ENCODE measurements around the gene RANBP3L.
A peak's percentile ranks its signal among the peaks of the same experiment; 100 is the strongest.

The RANBP3L gene

GRCh38 chr5:36242534-36243485 is 58.9 kb downstream of the RANBP3L start:
- no peak for ATAC-seq (ENCODE audit: low read depth)
- peak overlapping the region; percentile 89 for H3K27ac Mint-ChIP-seq
- H3K36me3 Mint-ChIP-seq: no peaks in the 10 kb centered on the region
- no peaks in the 10 kb centered on the region for H3K9me3 Mint-ChIP-seq
- no peak for DNase-seq (ENCODE audit: low spot score in 2 of 2)
- H3K4me3 Mint-ChIP-seq: peak overlapping the region; percentile 82
- H3K27me3 Mint-ChIP-seq: no peaks in the 10 kb centered on the region
- H3K4me1 Mint-ChIP-seq: peaks cover 27% of the 10 kb centered on the region

- Mint-ChIP-seq H3K4me1 (peaks cover 28% of the 10 kb centered on the region), H3K27ac (peak within 1 kb of the TSS; percentile 89), H3K4me3 (peak within 1 kb of the TSS; percentile 90), H3K27me3 (no peaks in the 10 kb centered on the region), H3K36me3 (no peaks in the 10 kb centered on the region), H3K9me3 (no peaks in the 10 kb centered on the region)
- peak; percentile 79 for ATAC-seq (ENCODE audit: low read depth)
- peak; percentile 86 to 91 for DNase-seq (ENCODE audit: low spot score in 2 of 2)
Observed at GRCh38 chr5:36241631-36242533, 59.8 kb downstream of the RANBP3L start, which contains the start of gene NADK2. Gene NADK2 (minus strand): TSS chr5:36241925. CDS start chr5:36241798, 127 bp downstream.

- Mint-ChIP-seq H3K4me1 (peaks cover 33% of the 10 kb centered on the region), H3K9me3 (peaks cover 1% of the 10 kb centered on the region), H3K27me3 (no peaks in the 10 kb centered on the region), H3K36me3 (no peaks in the 10 kb centered on the region), H3K27ac (peak overlapping the region; percentile 89), H3K4me3 (peak overlapping the region; percentile 90)
- DNase-seq (ENCODE audit: low spot score in 2 of 2): peak in 1 of 2 donors; percentile 30
- ATAC-seq (ENCODE audit: low read depth): no peak
Observed at GRCh38 chr5:36240779-36241630, 60.7 kb downstream of the RANBP3L start.

- DNase-seq (ENCODE audit: low spot score in 2 of 2) (no peak), ATAC-seq (ENCODE audit: low read depth) (no peak)
- H3K27ac Mint-ChIP-seq: peak overlapping the region; percentile 89
- H3K27me3 Mint-ChIP-seq: no peaks in the 10 kb centered on the region
- H3K36me3 Mint-ChIP-seq: no peaks in the 10 kb centered on the region
- peaks cover 36% of the 10 kb centered on the region for H3K4me1 Mint-ChIP-seq
- H3K9me3 Mint-ChIP-seq: peaks cover 1% of the 10 kb centered on the region
- H3K4me3 Mint-ChIP-seq: peak overlapping the region; percentile 1
Observed at GRCh38 chr5:36239370-36240293, 62.1 kb downstream of the RANBP3L start.

- H3K27me3 Mint-ChIP-seq: no peaks in the 10 kb centered on the region
- no peak for ATAC-seq (ENCODE audit: low read depth)
- H3K36me3 Mint-ChIP-seq: no peaks in the 10 kb centered on the region
- H3K27ac Mint-ChIP-seq: peak overlapping the region; percentile 89
- peaks cover 33% of the 10 kb centered on the region for H3K4me1 Mint-ChIP-seq
- peaks cover 1% of the 10 kb centered on the region for H3K9me3 Mint-ChIP-seq
- no peak overlapping the region for H3K4me3 Mint-ChIP-seq
- no peak for DNase-seq (ENCODE audit: low spot score in 2 of 2)
Observed at GRCh38 chr5:36238502-36239295, 63.0 kb downstream of the RANBP3L start.

- H3K4me3 Mint-ChIP-seq: no peak overlapping the region
- H3K27ac Mint-ChIP-seq: no peak overlapping the region
- DNase-seq (ENCODE audit: low spot score in 2 of 2) (no peak), ATAC-seq (ENCODE audit: low read depth) (no peak)
- no peaks in the 10 kb centered on the region for H3K36me3 Mint-ChIP-seq
- H3K9me3 Mint-ChIP-seq: peaks cover 1% of the 10 kb centered on the region
- H3K27me3 Mint-ChIP-seq: no peaks in the 10 kb centered on the region
- peaks cover 27% of the 10 kb centered on the region for H3K4me1 Mint-ChIP-seq
Observed at GRCh38 chr5:36237751-36238150, 64.0 kb downstream of the RANBP3L start.

- Mint-ChIP-seq H3K27me3 (no peaks in the 10 kb centered on the region), H3K36me3 (no peaks in the 10 kb centered on the region), H3K4me1 (peaks cover 28% of the 10 kb centered on the region), H3K4me3 (peak overlapping the region; percentile 46), H3K27ac (peak overlapping the region; percentile 14), H3K9me3 (peaks cover 1% of the 10 kb centered on the region)
- ATAC-seq (ENCODE audit: low read depth): no peak
- DNase-seq (ENCODE audit: low spot score in 2 of 2): no peak
Observed at GRCh38 chr5:36236801-36237200, 64.9 kb downstream of the RANBP3L start.

- H3K27ac Mint-ChIP-seq: no peak overlapping the region
- ATAC-seq (ENCODE audit: low read depth) (no peak), DNase-seq (ENCODE audit: low spot score in 2 of 2) (no peak)
- H3K36me3 Mint-ChIP-seq: no peaks in the 10 kb centered on the region
- peaks cover 18% of the 10 kb centered on the region for H3K4me1 Mint-ChIP-seq
- H3K4me3 Mint-ChIP-seq: no peak overlapping the region
- no peaks in the 10 kb centered on the region for H3K27me3 Mint-ChIP-seq
- H3K9me3 Mint-ChIP-seq: peaks cover 1% of the 10 kb centered on the region
Observed at GRCh38 chr5:36232533-36232932, 69.2 kb downstream of the RANBP3L start.

- no peak for DNase-seq (ENCODE audit: low spot score in 2 of 2)
- no peak overlapping the region for H3K4me3 Mint-ChIP-seq
- H3K4me1 Mint-ChIP-seq: peaks cover 10% of the 10 kb centered on the region
- peak overlapping the region; percentile 64 for H3K27ac Mint-ChIP-seq
- no peaks in the 10 kb centered on the region for H3K9me3 Mint-ChIP-seq
- peaks cover 5% of the 10 kb centered on the region for H3K36me3 Mint-ChIP-seq
- ATAC-seq (ENCODE audit: low read depth): no peak
- H3K27me3 Mint-ChIP-seq: no peaks in the 10 kb centered on the region
Observed at GRCh38 chr5:36230151-36230790, 71.4 kb downstream of the RANBP3L start.

GRCh38 chr5:36228505-36228904 is 73.2 kb downstream of the RANBP3L start:
- DNase-seq (ENCODE audit: low spot score in 2 of 2): no peak
- ATAC-seq (ENCODE audit: low read depth): no peak
- Mint-ChIP-seq H3K9me3 (no peaks in the 10 kb centered on the region), H3K4me3 (no peak overlapping the region), H3K4me1 (peaks cover 10% of the 10 kb centered on the region), H3K27ac (no peak overlapping the region), H3K27me3 (no peaks in the 10 kb centered on the region), H3K36me3 (peaks cover 13% of the 10 kb centered on the region)

GRCh38 chr5:36227046-36227445 is 74.7 kb downstream of the RANBP3L start:
- ATAC-seq (ENCODE audit: low read depth) (no peak), DNase-seq (ENCODE audit: low spot score in 2 of 2) (no peak)
- H3K36me3 Mint-ChIP-seq: peaks cover 13% of the 10 kb centered on the region
- peaks cover 4% of the 10 kb centered on the region for H3K4me1 Mint-ChIP-seq
- H3K27ac Mint-ChIP-seq: no peak overlapping the region
- no peaks in the 10 kb centered on the region for H3K27me3 Mint-ChIP-seq
- no peak overlapping the region for H3K4me3 Mint-ChIP-seq
- H3K9me3 Mint-ChIP-seq: no peaks in the 10 kb centered on the region

GRCh38 chr5:36222620-36223019 is 79.1 kb downstream of the RANBP3L start:
- no peaks in the 10 kb centered on the region for H3K4me1 Mint-ChIP-seq

More at GRCh38 chr5:36222620-36223019, 79.1 kb downstream of the RANBP3L start:
- peaks cover 24% of the 10 kb centered on the region for H3K36me3 Mint-ChIP-seq
- ATAC-seq (ENCODE audit: low read depth) (no peak), DNase-seq (ENCODE audit: low spot score in 2 of 2) (no peak)
- H3K4me3 Mint-ChIP-seq: no peak overlapping the region
- H3K27me3 Mint-ChIP-seq: no peaks in the 10 kb centered on the region
- H3K9me3 Mint-ChIP-seq: no peaks in the 10 kb centered on the region
- H3K27ac Mint-ChIP-seq: no peak overlapping the region
